ENCODE measurements around the gene RAD51B. TPM values are rescaled to one million over a fixed set of nuclear protein-coding genes. Genes with fewer than 3 reads are reported as not detected.
A peak's percentile ranks its signal among the peaks of the same experiment; 100 is the strongest.

The RAD51B gene
- total and polyA plus RNA-seq, 9 of the 15 experiments (the other 6 are each of a cell fraction or from before 2014, with no cell fraction given), result 8.5 to 17.3 (median 11.3) TPM

DNA sequence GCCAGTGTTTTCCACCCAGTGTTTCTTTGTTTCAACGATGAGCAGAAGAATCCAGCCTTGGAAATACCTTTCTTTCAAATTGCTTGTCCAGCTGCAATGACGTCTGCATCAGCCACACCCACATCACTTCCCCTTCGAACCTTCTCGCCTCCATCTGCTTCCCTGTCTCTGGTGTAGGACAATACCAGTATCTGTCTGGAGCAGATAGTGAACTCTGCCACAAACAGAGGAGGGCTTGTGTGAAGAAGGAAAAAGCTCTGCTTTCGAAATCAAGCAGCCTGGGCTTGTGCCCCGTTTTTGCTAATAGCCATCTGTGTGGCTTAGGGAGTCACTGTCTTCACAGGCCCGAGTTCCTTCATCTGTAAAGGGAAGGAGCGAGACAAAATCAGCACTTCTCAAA is 557.9 kb downstream of the RAD51B start (continued):
- no peak for TF ChIP-seq REST (IDR thresholded peaks at IDR 0.05; ENCODE audit: borderline replicate concordance)
- TF ChIP-seq REST (CRISPR knock-in tag; IDR thresholded peaks at IDR 0.05; ENCODE audit: low read depth), result no peak
- TF ChIP-seq NCOA1 (IDR thresholded peaks at IDR 0.05; ENCODE audit: low read depth), result no peak
- peak; percentile 54; the same call in 1 of the 2 replicates for TF ChIP-seq EP300 (IDR thresholded peaks at IDR 0.05; ENCODE audit: low read length)
- peak in 1 of 2 experiments; percentile 77; a peak in 1 of 4 replicates for TF ChIP-seq RCOR1 (IDR thresholded peaks at IDR 0.05; ENCODE audit: borderline replicate concordance in 1 of 2, low read depth in 2 of 2, low read length in 2 of 2)
- peak; percentile 39; the same call in 1 of the 2 replicates for TF ChIP-seq NBN (IDR thresholded peaks at IDR 0.05; ENCODE audit: low read depth)
- TF ChIP-seq CSDE1 (IDR thresholded peaks at IDR 0.05), result no peak
- TF ChIP-seq, protein P1, sequence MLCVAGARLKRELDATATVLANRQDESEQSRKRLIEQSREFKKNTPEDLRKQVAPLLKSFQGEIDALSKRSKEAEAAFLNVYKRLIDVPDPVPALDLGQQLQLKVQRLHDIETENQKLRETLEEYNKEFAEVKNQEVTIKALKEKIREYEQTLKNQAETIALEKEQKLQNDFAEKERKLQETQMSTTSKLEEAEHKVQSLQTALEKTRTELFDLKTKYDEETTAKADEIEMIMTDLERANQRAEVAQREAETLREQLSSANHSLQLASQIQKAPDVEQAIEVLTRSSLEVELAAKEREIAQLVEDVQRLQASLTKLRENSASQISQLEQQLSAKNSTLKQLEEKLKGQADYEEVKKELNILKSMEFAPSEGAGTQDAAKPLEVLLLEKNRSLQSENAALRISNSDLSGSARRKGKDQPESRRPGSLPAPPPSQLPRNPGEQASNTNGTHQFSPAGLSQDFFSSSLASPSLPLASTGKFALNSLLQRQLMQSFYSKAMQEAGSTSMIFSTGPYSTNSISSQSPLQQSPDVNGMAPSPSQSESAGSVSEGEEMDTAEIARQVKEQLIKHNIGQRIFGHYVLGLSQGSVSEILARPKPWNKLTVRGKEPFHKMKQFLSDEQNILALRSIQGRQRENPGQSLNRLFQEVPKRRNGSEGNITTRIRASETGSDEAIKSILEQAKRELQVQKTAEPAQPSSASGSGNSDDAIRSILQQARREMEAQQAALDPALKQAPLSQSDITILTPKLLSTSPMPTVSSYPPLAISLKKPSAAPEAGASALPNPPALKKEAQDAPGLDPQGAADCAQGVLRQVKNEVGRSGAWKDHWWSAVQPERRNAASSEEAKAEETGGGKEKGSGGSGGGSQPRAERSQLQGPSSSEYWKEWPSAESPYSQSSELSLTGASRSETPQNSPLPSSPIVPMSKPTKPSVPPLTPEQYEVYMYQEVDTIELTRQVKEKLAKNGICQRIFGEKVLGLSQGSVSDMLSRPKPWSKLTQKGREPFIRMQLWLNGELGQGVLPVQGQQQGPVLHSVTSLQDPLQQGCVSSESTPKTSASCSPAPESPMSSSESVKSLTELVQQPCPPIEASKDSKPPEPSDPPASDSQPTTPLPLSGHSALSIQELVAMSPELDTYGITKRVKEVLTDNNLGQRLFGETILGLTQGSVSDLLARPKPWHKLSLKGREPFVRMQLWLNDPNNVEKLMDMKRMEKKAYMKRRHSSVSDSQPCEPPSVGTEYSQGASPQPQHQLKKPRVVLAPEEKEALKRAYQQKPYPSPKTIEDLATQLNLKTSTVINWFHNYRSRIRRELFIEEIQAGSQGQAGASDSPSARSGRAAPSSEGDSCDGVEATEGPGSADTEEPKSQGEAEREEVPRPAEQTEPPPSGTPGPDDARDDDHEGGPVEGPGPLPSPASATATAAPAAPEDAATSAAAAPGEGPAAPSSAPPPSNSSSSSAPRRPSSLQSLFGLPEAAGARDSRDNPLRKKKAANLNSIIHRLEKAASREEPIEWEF (CRISPR knock-in tag; IDR thresholded peaks at IDR 0.05), result no peak
- TF ChIP-seq ZNF384 (IDR thresholded peaks at IDR 0.05; ENCODE audit: low read depth, low read length), result no peak
- TF ChIP-seq, protein P2, sequence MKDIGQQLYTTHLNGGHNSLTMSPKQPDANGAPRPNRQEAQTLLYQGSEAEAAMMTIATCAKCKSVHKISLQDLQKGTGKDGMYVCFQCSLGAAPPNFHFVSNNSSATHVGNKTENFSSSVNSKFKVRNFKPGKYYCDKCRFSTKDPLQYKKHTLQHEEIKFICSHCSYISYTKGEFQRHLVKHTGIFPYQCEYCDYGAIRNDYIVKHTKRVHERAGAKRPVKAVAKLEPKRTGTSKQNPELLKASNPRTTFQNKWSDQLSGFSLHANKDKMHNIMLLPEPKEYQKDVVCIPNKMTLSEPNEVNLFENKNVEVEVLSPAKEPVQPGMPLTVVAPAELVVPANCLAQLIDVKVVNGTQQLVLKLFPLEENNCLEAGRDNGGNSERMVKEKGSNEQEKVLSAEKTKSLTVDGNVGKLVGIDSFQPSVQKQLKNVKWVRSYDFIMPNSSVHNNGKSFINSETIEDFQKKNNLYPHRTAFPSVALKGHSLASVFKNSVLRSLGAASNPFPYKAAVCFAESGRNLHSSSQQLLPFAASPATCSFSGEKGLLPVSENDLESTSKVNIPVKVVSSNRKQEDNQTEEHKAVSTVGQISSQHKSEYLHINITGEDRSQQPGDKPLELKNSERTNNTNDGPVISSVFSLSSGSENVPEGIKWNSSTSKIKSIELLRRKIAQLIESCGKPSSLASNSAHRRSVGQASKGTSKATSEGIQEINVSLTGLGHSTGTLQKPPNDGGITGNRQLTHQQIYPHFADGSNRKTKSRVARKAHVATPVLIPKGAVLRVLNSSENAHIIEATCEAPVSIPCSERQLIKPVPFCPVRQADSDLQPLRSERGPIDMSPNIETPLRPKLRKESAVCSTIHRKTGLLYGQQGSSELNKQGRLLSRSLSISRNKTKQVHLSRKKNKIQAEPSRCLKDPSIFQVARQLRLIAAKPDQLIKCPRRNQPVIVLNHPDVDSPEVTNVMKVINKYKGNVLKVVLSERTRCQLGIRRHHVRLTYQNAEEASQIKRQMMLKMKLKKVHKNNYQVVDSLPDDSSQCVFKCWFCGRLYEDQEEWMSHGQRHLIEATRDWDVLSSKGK (CRISPR knock-in tag; IDR thresholded peaks at IDR 0.05), result no peak
- TF ChIP-seq CBFA2T2 (conservative IDR thresholded peaks at IDR 0.05), result peak; percentile 79
- peak; percentile 43; the same call in 1 of the 2 replicates for TF ChIP-seq HDAC2 (IDR thresholded peaks at IDR 0.05)

Measured in K562 (cell line).